Stimulated activated naive CD4-positive, alpha-beta T cell treated with Interleukin-2 at 50 U/mL for 16 hours (primary cell): ENCODE data around the gene UBR4.

ENCODE experiments used
- DNase-seq: peaks from one replicate; lab custom pipeline; 2025; lab: John Stamatoyannopoulos, UW

The UBR4 gene

DNA sequence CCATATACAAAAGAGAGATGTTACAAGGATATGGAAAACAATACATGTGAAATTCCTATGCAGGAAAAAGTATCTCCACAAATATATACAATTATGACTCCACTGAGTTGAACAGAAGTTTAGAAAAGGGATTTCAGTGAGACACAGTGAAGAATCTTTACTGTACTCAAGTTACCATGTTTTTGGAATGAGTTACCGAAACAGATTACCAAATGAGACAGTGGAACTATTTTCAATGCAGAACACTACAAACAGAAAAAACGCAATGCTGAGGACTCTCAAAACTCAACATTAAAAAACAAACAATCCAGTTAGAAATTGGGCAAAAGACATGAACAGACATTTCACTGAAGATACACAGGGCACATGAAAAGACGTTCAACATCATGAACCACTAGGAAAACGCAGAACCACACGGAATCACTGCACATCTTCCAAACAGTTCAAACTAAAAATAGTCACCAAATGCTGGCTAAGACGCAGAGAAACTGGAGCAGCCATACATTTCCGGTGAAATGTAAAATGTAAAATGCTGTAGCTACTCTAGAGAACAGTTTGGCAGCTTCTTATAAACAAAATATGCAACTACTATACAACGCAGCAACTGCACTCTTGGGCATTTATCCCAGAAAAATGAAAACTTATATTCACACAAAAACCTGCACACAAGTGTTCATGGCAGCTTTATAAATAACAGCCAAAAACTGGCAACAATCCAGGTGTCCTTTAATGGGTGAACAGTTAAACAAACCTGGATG is 118.7 kb downstream of the UBR4 start:
- no peak for DNase-seq

DNA sequence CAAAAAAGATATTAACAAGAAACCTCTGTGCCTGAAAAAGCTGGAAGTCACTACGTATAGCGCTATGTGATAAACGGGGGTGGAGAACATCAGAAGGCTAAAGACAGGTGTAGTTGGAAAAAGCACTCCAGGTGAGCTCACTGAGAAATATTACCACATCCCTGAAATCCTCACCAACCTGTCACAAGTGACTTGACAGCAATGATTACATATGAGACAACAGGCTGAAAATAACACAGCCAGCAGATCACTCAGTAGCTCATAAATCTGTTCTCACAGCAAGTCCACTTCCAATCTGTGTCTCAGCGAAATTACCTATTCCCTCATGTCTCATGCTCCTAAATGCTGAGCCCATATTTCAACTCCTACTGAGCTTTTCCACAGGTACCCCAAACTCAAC is 120.5 kb downstream of the UBR4 start:
- no peak for DNase-seq

DNA sequence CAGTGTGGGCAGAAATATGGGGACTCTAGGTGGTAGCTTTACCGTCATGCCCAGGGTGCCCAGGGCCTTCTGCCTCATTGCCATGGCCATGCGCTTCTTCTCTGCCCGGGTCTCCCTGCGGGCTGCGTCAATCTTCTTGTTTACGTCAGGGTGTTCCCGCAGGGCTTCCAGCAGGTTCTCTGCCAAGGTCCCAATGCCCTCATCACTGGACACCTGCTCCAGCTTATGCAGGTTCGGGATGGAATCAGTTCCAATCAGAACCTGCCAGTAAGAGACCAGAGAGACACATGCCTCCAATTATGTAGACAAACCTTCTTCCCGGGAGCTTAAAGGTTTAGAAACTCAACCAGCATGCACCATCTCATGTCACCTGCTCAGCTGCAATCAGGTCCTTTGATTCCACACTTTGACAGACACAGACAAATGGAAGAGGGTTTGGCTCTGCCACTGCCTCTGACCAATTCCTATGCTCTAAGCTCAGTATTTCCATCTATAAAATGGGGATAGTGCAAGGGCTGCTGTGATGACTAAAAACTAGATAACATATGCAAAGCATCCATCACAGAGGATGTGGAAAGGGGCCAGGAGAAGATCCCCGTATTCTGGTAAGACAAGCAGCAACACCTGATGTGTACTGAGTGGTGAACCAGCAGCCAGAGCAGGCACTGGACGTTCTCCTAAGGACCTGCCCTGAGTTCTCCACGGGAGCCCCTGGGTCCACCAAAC is 121.2 kb downstream of the UBR4 start:
- DNase-seq: no peak

GRCh38 chr1:19087737-19088594 is 122.1 kb downstream of the UBR4 start:
- DNase-seq: peak; percentile 5

- no peak for DNase-seq
Observed at GRCh38 chr1:19087017-19087736, 122.9 kb downstream of the UBR4 start.

DNA sequence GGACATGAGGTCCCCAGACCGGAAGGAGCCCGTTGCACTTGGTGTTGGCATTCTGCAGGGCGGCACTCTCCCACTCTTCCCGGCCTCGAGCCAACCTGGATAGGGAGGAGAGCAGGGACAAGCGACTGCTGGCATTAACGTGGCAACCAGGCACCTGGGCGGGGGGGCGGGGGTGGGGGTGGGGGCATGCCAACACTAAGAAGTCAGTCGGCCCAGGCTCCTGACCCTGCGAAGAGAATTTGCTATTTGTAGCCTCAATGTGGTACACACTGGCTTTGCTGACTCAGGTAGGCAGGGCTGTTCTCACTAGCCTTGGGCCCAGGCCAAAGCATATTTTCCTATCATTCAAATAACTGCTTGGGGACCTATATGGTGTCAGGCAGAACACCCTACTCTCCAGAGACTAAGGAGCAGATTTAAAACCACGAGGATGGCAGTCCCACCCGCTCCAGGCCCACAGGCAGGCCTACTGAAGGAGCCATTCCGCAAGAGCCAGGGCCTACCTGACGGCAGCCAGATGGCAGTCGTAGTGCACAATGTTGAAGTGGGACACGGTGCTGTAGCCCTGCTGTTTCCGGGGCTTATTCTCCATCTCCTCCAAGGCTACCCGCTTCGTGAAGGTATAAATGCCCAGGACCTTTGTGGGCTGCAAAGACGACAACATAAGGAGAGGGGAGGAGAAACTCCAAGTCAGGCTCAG is 123.7 kb downstream of the UBR4 start:
- no peak for DNase-seq

DNA sequence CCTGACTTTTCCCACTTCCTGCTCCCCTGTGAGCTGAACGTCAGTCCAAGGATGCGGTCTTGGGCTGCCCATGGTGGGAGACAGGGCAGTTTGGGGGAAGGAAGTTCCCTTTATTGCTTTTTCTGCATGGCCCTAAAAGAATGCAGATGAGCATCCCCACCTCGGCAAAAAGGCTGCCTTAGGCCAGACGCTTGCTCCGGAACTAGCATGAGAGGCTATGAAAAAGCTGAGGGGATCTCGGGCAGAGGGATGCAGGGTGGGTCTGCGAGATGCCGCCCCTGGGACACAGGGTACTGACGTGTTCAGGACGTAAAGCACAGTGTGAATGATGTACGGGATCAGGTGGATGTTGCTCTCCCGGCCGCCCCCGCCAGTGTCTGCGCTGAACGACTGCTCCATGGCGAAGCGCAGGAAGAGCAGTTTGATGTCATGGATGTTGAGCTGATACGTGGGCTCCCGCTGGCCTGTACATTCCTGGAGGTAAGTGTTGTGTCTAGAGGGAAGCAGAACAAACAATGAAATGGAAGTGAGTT is 125.8 kb downstream of the UBR4 start:
- DNase-seq: no peak

DNA sequence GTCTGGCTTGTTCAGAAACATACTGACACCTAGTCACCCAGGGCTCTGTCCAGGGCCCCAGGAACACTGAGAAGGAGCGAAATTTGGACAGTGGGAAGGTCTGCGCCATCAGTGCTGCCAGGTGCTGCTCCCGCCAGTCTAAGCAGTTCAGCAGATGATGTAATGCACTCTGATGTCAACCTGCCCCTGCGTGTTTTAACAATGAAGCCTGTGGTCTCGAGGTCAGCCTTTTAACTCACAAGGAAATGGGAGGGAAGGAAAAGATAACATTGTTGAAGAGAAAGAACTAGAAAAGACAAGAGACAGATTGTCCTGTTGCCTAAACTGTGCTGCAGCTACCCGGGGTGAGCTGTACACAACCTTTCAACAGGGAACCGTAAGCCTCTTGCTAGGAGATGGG is 127.0 kb downstream of the UBR4 start:
- DNase-seq: no peak

GRCh38 chr1:19081218-19081893 is 128.7 kb downstream of the UBR4 start:
- DNase-seq: no peak

GRCh38 chr1:19080721-19081120 is 129.3 kb downstream of the UBR4 start:
- no peak for DNase-seq

- no peak for DNase-seq
Observed at GRCh38 chr1:19079541-19080472, 130.3 kb downstream of the UBR4 start.

- DNase-seq: no peak
Observed at GRCh38 chr1:19078536-19078935, 131.5 kb downstream of the UBR4 start.

- no peak for DNase-seq
Observed at GRCh38 chr1:19076841-19077616, 133.0 kb downstream of the UBR4 start.

- DNase-seq: no peak
Observed at GRCh38 chr1:19074902-19075721, 135.0 kb downstream of the UBR4 start.

GRCh38 chr1:19074361-19074901 is 135.6 kb downstream of the UBR4 start:
- peak; percentile 36 for DNase-seq

- no peak for DNase-seq
Observed at GRCh38 chr1:19073311-19074186, 136.5 kb downstream of the UBR4 start.
